ENCODE data around the gene DAB1.

Gene DAB1

DNA sequence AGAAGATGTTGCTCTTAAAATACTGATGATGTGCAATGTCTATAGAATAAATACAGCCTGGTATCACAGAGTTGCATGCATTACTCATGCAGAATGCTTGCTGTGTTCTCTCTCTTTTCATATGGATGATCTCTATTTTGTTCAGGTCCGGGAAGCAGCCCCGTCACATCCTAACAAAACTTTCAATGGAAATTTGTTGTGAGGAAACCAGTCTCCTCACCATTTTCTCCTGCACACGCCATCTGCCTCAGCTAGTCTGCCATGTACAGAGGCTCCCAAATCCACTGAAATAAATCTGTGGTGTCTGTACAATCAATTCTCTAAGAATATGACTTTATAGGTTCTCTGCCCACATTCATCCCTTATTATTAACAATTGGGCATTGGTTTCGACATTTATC lies 42.4 kb downstream of the DAB1 start:
- TF ChIP-seq, protein P1, sequence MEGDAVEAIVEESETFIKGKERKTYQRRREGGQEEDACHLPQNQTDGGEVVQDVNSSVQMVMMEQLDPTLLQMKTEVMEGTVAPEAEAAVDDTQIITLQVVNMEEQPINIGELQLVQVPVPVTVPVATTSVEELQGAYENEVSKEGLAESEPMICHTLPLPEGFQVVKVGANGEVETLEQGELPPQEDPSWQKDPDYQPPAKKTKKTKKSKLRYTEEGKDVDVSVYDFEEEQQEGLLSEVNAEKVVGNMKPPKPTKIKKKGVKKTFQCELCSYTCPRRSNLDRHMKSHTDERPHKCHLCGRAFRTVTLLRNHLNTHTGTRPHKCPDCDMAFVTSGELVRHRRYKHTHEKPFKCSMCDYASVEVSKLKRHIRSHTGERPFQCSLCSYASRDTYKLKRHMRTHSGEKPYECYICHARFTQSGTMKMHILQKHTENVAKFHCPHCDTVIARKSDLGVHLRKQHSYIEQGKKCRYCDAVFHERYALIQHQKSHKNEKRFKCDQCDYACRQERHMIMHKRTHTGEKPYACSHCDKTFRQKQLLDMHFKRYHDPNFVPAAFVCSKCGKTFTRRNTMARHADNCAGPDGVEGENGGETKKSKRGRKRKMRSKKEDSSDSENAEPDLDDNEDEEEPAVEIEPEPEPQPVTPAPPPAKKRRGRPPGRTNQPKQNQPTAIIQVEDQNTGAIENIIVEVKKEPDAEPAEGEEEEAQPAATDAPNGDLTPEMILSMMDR (IDR thresholded peaks at IDR 0.05; ENCODE audit: low read depth, low read length): no peak
- DNase-seq (ENCODE audit: extremely low read depth, low read depth): no peak

DNA sequence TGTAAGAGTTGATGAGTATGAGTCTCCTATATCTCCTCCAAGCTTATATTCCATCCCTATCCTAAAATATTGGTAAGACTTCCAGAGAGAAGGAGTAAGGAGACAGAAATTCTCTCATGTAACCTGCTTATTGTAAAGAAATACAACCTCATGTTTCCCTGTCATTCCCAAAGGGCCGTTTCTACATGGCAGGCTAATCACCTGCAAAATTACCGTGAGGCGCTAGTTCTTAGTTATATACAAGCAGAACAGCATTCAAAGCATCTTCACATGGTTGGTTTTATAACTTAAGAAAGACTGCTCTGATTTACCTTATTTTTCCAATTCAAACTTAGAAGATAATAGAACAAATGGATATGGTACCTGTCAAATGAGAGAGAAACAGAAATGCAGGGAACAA lies 42.9 kb downstream of the DAB1 start:
- DNase-seq (ENCODE audit: extremely low read depth, low read depth): no peak
- TF ChIP-seq, protein P1 (IDR thresholded peaks at IDR 0.05; ENCODE audit: low read depth, low read length): no peak

DNA sequence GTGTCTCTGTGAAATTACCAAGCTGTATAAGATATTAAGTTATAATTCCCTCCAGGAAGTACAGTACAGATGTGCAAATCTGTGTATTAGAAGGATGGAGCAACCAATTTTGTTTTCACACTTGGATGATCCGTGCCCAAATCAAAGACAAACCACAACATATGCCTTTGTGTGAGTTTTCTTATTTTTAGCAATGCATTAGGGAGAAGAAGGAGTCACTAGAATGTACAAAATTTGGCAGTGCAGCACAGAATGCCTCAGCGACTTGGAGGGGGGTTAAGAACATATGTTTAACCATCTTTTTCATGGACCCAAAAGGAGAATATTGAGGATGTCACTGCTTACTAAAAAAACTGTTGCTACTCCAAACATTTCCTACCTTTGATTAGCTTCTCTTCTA lies 45.3 kb downstream of the DAB1 start:
- TF ChIP-seq, protein P1 (IDR thresholded peaks at IDR 0.05; ENCODE audit: low read depth, low read length): no peak
- no peak for DNase-seq (ENCODE audit: extremely low read depth, low read depth)

DNA sequence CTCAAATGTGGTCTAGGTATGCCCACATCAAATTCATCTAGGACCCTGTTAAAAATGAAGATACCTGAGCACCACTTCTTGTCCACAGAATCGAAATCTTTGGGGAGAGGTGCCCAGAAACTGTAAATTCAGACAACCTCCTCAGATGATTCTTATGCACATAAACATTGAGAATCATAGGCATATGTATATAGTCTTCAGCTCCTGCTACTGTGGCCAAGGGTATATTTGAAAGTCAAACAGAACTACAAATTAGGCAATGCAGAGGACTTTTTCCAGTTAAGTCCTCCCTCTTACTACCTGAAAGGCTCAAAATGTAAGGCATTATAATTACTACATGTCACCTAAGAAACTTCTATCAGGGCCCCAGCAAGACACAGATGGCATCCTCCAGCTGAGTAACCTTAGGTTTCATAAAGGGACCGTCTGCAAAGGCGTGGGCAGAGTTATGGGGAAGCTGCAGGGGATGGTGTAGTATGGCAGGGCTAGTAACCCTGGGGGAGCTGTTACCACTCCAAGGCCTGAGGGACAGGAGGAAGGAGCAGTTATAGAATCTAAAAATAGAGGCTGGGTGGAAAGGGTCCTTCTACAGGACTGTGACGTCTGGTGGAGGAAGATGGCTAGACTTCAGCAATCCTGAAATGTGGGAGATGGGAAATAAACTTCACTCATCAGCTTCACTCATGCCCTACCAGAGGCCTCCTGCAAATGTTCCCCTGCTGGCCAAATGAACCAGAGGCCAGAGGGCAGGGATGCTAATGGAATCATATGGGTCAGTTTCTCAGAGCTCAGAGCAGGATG lies 46.3 kb downstream of the DAB1 start:
- no peak for DNase-seq (ENCODE audit: extremely low read depth, low read depth)

DNA sequence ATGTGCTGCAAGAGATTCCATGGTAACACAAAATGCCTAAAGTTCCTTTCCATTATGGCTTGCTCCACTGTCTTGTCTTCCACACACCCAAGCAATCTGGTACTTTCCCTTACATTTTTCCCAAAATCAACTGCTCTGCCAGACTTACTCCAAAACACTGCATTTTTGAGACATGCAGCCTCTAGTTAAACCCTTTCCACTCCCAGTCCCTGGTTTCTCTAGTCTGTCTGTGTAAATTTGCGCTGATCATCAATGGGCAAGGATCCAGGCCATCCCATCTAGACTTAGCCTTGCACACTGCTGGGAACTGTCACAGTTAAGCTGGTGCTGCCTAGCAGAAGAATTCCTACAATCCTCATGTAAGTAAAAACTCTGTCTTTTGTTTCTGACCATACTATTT lies 47.8 kb downstream of the DAB1 start:
- DNase-seq (ENCODE audit: extremely low read depth, low read depth): no peak
- TF ChIP-seq, protein P1 (IDR thresholded peaks at IDR 0.05; ENCODE audit: low read depth, low read length): no peak

More for the DNA sequence above, 46.3 kb downstream of the DAB1 start:
- TF ChIP-seq, protein P1 (IDR thresholded peaks at IDR 0.05; ENCODE audit: low read depth, low read length): no peak

DNA sequence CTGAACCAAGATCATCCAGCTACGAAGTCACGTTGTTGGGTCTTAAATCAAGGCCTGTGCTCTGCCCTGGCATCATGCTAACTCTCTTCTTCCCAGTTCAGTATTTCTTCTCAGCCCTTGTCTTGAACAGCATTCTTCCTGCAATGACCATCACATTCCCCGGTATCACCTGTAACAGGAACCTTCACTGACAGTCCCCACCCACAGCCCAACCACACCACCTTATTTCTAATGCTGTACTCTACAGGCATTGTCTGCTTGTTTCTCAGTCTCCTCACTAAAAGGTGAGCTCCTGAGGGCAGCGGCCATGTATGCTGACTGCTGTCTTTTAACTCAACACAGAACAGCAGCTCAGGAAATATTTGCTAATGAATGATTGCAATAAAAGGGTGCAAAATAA lies 54.0 kb downstream of the DAB1 start:
- DNase-seq (ENCODE audit: extremely low read depth, low read depth): no peak
- TF ChIP-seq, protein P1 (IDR thresholded peaks at IDR 0.05; ENCODE audit: low read depth, low read length): no peak

DNA sequence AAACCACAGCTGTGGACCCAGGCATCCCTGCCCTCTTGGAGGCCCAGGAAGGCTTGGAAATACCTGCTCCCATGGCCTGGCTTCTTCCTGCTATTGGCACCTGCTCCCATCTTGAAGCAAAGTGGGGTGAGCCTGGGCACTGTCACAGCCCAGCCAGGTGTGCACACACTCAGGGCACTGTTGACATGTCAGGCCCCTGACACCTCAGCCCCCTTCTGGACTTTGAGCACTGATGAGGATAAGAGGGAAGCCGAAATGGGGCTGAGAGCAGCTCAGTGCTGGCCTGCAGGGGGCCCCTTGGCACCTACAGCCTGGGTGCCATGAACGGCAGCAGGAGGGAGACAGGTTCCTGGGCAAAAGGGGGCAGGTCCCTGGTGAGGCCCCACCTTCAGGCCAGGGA lies 55.9 kb downstream of the DAB1 start:
- no peak for DNase-seq (ENCODE audit: extremely low read depth, low read depth)
- TF ChIP-seq, protein P1 (IDR thresholded peaks at IDR 0.05; ENCODE audit: low read depth, low read length): no peak
